NCI-H345 (cell line): ENCODE data around the gene GIMD1.

ENCODE experiments used
- DNase-seq: peaks from one replicate; lab custom pipeline; 2025; lab: John Stamatoyannopoulos, UW

GIMD1 gene

GRCh38 chr4:106314960-106315359, 53.6 kb downstream of the GIMD1 start:
- DNase-seq = no peak

GRCh38 chr4:106312997-106313522, 55.5 kb downstream of the GIMD1 start:
- DNase-seq = no peak

GRCh38 chr4:106312377-106312776, 56.2 kb downstream of the GIMD1 start:
- no peak for DNase-seq
